Lung (tissue), 10 donors: ENCODE measurements around the gene NOTCH2. TPM values are rescaled to one million over a fixed set of nuclear protein-coding genes. Genes with fewer than 3 reads are reported as not detected.
"Not testable (repeated sequence)": the region's sequence is repeated elsewhere in the genome, so short reads cannot be mapped to it uniquely, and the experiment has no call there.

ENCODE experiments used
- ATAC-seq: fragments of 200-7000 bp; cut with Tn5 transposase; one replicate; pipeline ENCODE4 v1.9.1; 2020; ENCODE audit warnings: moderate number of reproducible peaks; ENCODE audit not compliant: insufficient read depth, low FRiP score
- DNase-seq, 3 donors: peaks; one replicate each; pipeline ENCODE4 v3.0.0-alpha.2; 2013 to 2017
- H3K27ac ChIP-seq, 2 donors: one replicate each; pipeline ENCODE4 v1.5.1; 2013; ENCODE audit warnings: mild to moderate bottlenecking in 2 of 2, moderate library complexity in 2 of 2, control low read depth in 1 of 2, inconsistent platforms in 1 of 2, low read depth in 1 of 2, low read length in 1 of 2
- H3K27me3 ChIP-seq, 3 donors: one replicate each; pipeline ENCODE4 v1.5.1; 2013; ENCODE audit warnings: low read length in 2 of 3; ENCODE audit not compliant: control insufficient read depth in 3 of 3, insufficient read depth in 3 of 3
- H3K36me3 ChIP-seq, 4 donors: one replicate each; pipeline ENCODE4 v1.5.1; 2013; ENCODE audit warnings: low read length in 4 of 4, mild to moderate bottlenecking in 1 of 4, moderate library complexity in 1 of 4; ENCODE audit not compliant: control insufficient read depth in 4 of 4, insufficient read depth in 4 of 4
- H3K4me1 ChIP-seq, 5 donors: one replicate each; pipeline ENCODE4 v1.5.1; 2013; ENCODE audit warnings: low read length in 5 of 5, mild to moderate bottlenecking in 2 of 5, moderate library complexity in 1 of 5; ENCODE audit not compliant: control insufficient read depth in 5 of 5, insufficient read depth in 5 of 5
- H3K4me3 ChIP-seq: one replicate; pipeline ENCODE4 v1.5.1; 2013; ENCODE audit warnings: mild to moderate bottlenecking, control low read depth, moderate library complexity
- H3K9ac ChIP-seq, 2 donors: one replicate each; pipeline ENCODE4 v1.5.1; 2013; ENCODE audit warnings: low read length in 2 of 2, control low read depth in 1 of 2; ENCODE audit not compliant: insufficient read depth in 1 of 2
- H3K9me3 ChIP-seq, 4 donors: one replicate each; pipeline ENCODE4 v1.5.1; 2013; ENCODE audit warnings: low read length in 3 of 4, mild to moderate bottlenecking in 1 of 4, moderate library complexity in 1 of 4; ENCODE audit not compliant: control insufficient read depth in 4 of 4, insufficient read depth in 3 of 4
- WGBS, 2 donors: extraction: QIAGEN DNeasy Blood & Tissue Kit; methylation state at CpG; one replicate each; pipeline ENCODE4 v1.1.7; 2013; 5-methylcytosine and 5-hydroxymethylcytosine counted together
- polyA plus RNA-seq, 2 donors: library from polyadenylated mRNA; stranded (reverse); fragments of 200-250 nt; gene quantifications; one replicate each; pipeline ENCODE4 v1.2.1, GENCODE V29; 2013
- total RNA-seq, 2 donors: library from RNA; depleted of rRNA in 1 of 2; stranded (reverse); fragments of >200 nt in 1 of 2; gene quantifications; one replicate each; pipeline ENCODE4 v1.2.1, GENCODE V29; 2014 to 2021
- donor health status: Bipolar disorder and iron deficiency.
- donor health status: healthy.
- donor health status: DM: yes; HTN: yes; CAD: no.

Gene NOTCH2
- total and polyA plus RNA-seq, 4 donors, result 6.8 to 179 (median 80.3) TPM

DNA sequence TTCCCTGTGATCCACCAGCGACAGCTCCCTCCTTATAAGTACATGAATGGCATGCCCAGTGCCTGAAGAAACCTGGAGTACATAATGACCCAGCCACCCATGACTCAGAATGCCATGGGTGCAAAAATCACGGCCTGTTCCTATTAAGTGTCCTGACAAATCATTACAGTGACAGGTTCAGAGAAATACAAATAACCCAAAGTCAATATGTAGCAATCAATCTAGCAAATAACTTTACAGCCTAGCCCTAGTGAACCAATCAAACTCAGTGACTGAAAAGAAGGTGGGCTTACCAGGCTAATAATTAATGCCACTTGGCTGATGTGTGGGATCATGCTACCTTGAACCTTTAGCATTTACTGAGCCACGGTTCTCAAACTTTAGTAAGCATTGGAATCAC lies 37.2 kb downstream of the NOTCH2 start:
- H3K9me3 ChIP-seq, H3K27ac ChIP-seq, H3K36me3 ChIP-seq, H3K4me3 ChIP-seq, ATAC-seq, H3K4me1 ChIP-seq, H3K27me3 ChIP-seq, H3K9ac ChIP-seq, DNase-seq: not testable (repeated sequence)
- 66 to 82% methylated on average over 2 of the region's 3 CpGs for WGBS, 2 donors

GRCh38 chr1:120023791-120024190 lies 45.7 kb downstream of the NOTCH2 start:
- WGBS, 2 donors, result no CpG with 5 or more reads among the region's 1 CpG
- not testable (repeated sequence) for H3K36me3 ChIP-seq, H3K27ac ChIP-seq, H3K4me1 ChIP-seq, H3K4me3 ChIP-seq, H3K9me3 ChIP-seq, ATAC-seq, H3K27me3 ChIP-seq, H3K9ac ChIP-seq
- peak in 2 of 3 donors; percentile 67 to 72 for DNase-seq

DNA sequence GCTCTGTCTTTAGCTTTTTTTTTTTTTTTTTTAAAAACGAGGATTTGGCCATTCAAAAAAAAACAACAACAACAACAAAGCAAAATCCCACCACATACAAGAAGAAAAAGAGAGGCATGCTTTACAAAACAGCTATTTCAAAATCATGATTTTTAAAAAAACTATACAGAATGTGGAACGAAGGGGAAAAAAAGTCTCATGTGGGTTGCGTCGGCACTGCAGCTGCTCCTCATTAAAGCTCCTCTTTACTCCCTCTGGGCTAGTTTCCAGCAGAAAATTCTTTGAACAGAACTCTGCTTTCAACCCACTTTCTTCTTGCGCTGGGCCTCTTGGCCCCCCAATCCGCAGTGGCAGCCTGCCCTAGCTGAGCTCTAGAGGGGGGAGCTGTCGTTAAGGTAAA lies 54.5 kb downstream of the NOTCH2 start:
- H3K27me3 ChIP-seq, ATAC-seq, H3K9ac ChIP-seq, DNase-seq, H3K4me1 ChIP-seq, H3K36me3 ChIP-seq, H3K9me3 ChIP-seq, H3K4me3 ChIP-seq, H3K27ac ChIP-seq: not testable (repeated sequence)
- 5 to 10% methylated on average over 5 to 7 of the region's 7 CpGs for WGBS, 2 donors

DNA sequence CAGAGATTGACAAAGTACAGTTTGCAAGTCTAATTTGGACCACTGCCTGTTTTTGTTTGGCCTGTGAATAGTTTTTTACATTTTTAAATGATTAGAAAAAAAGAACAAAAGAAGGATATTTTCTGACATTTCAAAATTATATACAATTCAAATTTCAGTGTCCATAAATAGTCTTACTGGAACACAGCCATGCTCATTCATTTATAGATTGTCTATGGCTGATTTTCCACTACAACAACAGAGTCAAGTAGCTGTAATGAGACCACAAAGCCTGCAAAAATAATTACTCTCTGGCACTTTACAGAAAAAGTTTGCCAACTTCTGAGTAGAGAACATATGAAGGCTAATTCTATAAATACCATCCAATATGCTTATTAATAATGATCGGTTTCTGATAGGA lies 61.1 kb downstream of the NOTCH2 start:
- DNase-seq, ATAC-seq, H3K9me3 ChIP-seq, H3K27ac ChIP-seq, H3K9ac ChIP-seq, H3K4me1 ChIP-seq, H3K4me3 ChIP-seq, H3K27me3 ChIP-seq, H3K36me3 ChIP-seq: not testable (repeated sequence)
- 67 to 94% methylated on average over 1 of the region's 1 CpG for WGBS, 2 donors

GRCh38 chr1:120007850-120008249 lies 61.6 kb downstream of the NOTCH2 start:
- H3K9me3 ChIP-seq, H3K9ac ChIP-seq, H3K27ac ChIP-seq, H3K27me3 ChIP-seq, H3K4me1 ChIP-seq, H3K36me3 ChIP-seq, DNase-seq, ATAC-seq, H3K4me3 ChIP-seq: not testable (repeated sequence)
- WGBS, 2 donors, result no CpG with 5 or more reads among the region's 1 CpG

- not testable (repeated sequence) for ATAC-seq
- WGBS, 2 donors, result 94 to 97% methylated on average over 8 of the region's 9 CpGs
Measured at GRCh38 chr1:120001035-120001434, 68.4 kb downstream of the NOTCH2 start.

DNA sequence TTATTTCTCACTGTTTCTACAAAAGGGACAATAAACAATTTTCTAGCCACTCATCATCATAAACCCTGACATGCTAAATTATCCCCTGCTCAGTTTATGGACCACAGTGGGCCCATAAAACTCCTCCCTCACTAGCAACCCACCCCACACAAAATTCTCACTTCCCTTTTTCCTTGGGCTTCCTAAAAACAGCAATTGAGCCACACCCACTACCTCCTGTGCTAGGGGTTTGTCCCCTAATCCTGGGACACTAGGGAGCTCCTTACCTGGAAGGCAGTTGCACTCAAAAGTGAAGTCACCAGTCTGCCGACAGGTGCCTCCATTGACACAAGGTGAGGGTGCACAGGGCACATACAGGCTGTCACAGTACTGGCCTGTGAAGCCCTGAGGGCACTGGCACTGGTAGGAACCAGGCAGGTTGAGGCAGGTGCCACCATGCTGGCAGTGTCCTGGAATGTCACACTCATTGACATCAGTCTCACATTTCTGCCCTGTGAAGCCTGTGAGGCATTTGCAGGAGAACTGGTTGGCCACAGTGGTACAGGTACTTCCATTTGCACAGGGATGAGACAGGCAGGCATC lies 72.6 kb downstream of the NOTCH2 start:
- not testable (repeated sequence) for H3K27me3 ChIP-seq, H3K4me1 ChIP-seq, H3K27ac ChIP-seq, H3K9ac ChIP-seq, H3K36me3 ChIP-seq, ATAC-seq, H3K4me3 ChIP-seq, H3K9me3 ChIP-seq, DNase-seq
- WGBS, 2 donors, result 92 to 94% methylated on average over 1 of the region's 1 CpG

More at GRCh38 chr1:120001035-120001434, 68.4 kb downstream of the NOTCH2 start:
- H3K4me1 ChIP-seq, H3K9me3 ChIP-seq, H3K36me3 ChIP-seq, H3K4me3 ChIP-seq, H3K27ac ChIP-seq, H3K27me3 ChIP-seq, H3K9ac ChIP-seq, DNase-seq: not testable (repeated sequence)

DNA sequence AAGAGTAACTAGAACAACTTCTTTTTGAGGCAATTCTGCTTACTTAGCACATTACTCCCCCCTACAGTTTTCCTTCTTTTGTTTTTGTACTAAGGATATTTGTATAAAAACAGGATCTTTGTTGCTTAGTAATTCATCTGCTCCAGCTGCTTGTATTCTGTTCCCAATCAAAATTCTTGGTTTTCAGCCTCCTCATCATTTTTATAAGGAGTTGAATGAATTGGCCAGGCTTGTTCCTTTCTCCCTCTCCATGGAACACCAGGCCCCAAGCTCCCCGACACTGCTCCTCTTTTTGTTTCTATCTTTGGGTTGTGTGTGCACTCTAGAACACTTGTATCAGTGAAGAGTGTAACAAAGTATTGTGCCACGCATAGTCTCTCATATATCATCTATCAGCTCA lies 73.5 kb downstream of the NOTCH2 start:
- not testable (repeated sequence) for H3K27ac ChIP-seq, ATAC-seq, H3K4me3 ChIP-seq, H3K4me1 ChIP-seq, H3K9me3 ChIP-seq, H3K36me3 ChIP-seq, H3K27me3 ChIP-seq, H3K9ac ChIP-seq
- DNase-seq, result peak; percentile 16 to 79 (median 71)
- 56 to 61% methylated on average over 1 to 2 of the region's 2 CpGs for WGBS, 2 donors
